Effector CD4-positive, alpha-beta T cell (primary cell): Measurements from ENCODE around the gene PNCK.

Source experiments
- DNase-seq: peaks from one replicate; pipeline ENCODE4 v3.0.0-alpha.2; 2020

PNCK gene

GRCh38 chrX:153640736-153641575 lies 32.7 kb downstream of the PNCK start:
- DNase-seq: no peak

GRCh38 chrX:153640045-153640686 lies 33.4 kb downstream of the PNCK start:
- DNase-seq: no peak

GRCh38 chrX:153639177-153640044 lies 34.2 kb downstream of the PNCK start:
- DNase-seq: no peak

- DNase-seq: no peak
Observed at GRCh38 chrX:153638436-153639176, 35.0 kb downstream of the PNCK start.

GRCh38 chrX:153638041-153638371 lies 35.6 kb downstream of the PNCK start:
- no peak for DNase-seq

- no peak for DNase-seq
Observed at GRCh38 chrX:153637121-153638040, 36.2 kb downstream of the PNCK start.

GRCh38 chrX:153636716-153637115 lies 36.9 kb downstream of the PNCK start:
- DNase-seq: no peak

- DNase-seq: no peak
Observed at GRCh38 chrX:153635788-153636668, 37.6 kb downstream of the PNCK start.

- no peak for DNase-seq
Observed at GRCh38 chrX:153635388-153635787, 38.2 kb downstream of the PNCK start.

- DNase-seq: no peak
Observed at GRCh38 chrX:153634832-153635231, 38.8 kb downstream of the PNCK start.

- DNase-seq: no peak
Observed at GRCh38 chrX:153634236-153634635, 39.4 kb downstream of the PNCK start.

GRCh38 chrX:153633607-153634180 lies 39.9 kb downstream of the PNCK start:
- DNase-seq: no peak

GRCh38 chrX:153633048-153633447 lies 40.6 kb downstream of the PNCK start:
- no peak for DNase-seq

GRCh38 chrX:153632595-153632946 lies 41.0 kb downstream of the PNCK start:
- DNase-seq: no peak

- no peak for DNase-seq
Observed at GRCh38 chrX:153631907-153632594, 41.6 kb downstream of the PNCK start.

GRCh38 chrX:153631346-153631745 lies 42.3 kb downstream of the PNCK start:
- no peak for DNase-seq

GRCh38 chrX:153628665-153629064 lies 44.9 kb downstream of the PNCK start:
- DNase-seq: no peak

- DNase-seq: no peak
Observed at GRCh38 chrX:153628129-153628528, 45.5 kb downstream of the PNCK start.

GRCh38 chrX:153627675-153628111 lies 45.9 kb downstream of the PNCK start:
- no peak for DNase-seq
